Endometrium (tissue), 2 donors: ENCODE results near the gene TMEM14C.

ENCODE experiments used
- FAIRE-seq: peaks from 2 replicates; lab custom pipeline; 2012; peaks lifted over from hg19 to GRCh38; lab: Jason Lieb, UNC
- donor health status: control.
- donor health status: control.

TMEM14C gene

GRCh38 chr6:10722820-10723566 is at the start of gene TMEM14C:
Gene TMEM14C (plus strand): TSS chr6:10723070. CDS start chr6:10724614, 1,544 bp downstream.
- peak; percentile 45 for FAIRE-seq

GRCh38 chr6:10676403-10676802 is 46.5 kb upstream of the TMEM14C start:
- no peak for FAIRE-seq

DNA sequence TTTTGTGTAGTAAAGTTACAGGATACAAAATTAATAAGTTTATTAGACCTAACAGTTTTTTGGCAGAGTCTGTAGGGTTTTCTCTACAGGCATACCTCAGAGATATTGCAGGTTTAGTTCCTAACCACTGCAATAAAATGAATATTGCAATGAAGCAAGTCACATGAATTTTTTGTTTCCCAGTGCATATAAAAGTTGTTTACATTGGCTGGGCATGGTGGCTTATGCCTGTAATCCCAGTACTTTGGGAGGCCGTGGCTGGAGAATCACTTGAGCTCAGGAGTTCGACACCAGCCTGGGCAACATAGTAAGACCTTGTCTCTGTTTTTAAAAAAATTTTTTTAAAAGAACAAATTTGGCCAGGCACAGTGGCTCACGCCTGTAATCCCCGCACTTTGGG is 44.4 kb upstream of the TMEM14C start:
- no peak for FAIRE-seq

DNA sequence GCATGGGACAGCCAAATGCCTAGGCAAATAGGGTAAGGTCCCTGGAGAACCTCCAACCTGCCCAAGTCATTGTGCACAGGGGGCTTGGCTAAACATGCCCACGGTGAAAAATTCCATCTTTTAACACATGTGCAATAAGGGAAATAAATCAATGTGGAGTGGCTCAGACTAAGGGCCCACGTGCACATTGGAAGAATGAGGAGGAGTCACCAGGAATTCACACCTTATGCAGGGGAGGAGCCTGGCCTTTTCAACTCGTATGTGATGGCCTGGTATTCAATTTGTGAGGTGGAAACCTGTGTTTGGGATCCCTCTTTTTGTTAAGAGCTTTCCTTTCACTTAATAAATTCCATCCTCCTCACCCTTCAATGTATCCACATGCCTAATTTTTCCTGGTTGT is 41.1 kb upstream of the TMEM14C start:
- FAIRE-seq: no peak

DNA sequence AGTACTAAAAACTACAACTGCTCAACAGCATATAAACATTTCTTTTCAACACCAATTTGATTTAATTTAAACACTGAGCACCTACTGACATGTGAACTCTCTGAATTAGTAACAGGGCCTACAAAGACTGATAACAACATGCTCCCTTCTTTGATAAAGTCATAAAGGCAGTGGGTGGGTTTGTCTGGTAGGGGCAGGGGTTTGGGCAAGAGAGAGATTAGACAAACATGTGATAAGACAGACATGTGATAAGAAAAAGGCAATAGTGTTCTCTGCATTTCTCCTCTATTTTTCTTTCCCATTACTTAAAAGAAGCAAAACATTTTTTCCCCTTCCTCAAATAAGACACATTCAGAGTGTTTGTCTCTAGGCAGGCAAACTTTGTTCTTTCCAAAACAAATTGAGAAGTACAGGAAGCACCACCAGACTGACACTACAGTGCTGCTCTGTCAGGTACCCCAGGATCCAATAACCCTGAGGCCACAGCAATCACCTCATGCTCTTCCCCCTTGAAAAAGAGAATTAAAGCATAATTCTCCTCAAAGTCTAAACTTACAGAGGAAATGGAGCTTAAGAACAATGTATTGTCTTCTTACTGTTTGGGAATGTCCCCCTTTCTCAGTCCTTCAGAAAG is 40.4 kb upstream of the TMEM14C start:
- FAIRE-seq: no peak

DNA sequence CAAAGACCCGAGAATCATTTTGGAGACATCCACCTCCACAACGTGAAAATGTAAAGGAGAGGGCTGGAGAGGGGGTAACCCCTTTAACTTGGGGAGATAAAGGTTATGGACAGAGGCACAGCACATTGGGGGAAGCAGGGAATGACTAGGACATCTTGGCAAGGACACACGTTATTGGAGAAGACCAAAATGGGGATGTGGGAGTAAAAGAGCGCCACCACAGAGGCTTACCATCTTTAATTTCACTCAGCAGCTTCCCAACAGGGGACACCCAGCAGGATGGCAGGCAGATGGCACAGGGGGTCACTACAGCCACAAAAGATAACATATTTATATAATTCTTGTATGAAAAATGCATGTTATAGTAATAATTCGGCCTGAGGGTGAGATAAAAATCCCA is 38.3 kb upstream of the TMEM14C start:
- no peak for FAIRE-seq

DNA sequence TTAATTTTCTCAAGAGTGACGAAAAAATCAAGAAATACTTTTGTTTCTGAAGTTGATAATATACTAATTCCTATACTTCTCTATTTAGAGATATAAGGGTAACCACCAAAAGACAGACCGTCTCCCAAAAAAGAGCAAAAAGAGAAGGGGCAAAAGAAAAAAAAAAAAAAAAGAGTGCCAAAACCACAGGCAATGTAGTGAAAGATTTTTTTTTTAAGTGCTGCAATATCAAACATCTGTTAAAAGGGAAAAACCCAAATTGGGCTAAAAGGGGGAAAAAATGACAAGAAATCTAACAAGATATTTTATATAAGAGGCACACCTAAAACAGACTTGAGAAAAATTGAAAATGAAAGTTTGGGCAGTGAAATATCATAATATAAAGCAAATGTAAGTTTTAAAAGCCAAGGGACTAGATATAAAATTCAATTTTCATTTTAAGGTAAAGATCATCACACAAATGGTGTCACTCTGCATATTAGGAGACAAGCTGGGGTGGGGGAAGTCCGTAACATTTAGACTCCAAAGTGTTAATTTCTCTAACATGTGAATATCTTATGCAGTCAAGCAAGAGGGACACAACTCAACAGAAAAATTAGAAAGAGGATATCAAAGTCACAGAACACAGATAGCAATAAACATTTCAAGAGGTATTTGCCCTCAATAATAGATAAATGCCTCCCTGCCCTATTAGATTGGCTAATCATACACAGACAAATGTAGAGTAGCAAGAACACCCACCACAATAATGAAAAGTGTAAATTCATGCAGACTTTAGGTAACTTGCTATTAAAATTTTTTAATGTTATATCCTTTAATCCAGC is 37.6 kb upstream of the TMEM14C start:
- FAIRE-seq: no peak

DNA sequence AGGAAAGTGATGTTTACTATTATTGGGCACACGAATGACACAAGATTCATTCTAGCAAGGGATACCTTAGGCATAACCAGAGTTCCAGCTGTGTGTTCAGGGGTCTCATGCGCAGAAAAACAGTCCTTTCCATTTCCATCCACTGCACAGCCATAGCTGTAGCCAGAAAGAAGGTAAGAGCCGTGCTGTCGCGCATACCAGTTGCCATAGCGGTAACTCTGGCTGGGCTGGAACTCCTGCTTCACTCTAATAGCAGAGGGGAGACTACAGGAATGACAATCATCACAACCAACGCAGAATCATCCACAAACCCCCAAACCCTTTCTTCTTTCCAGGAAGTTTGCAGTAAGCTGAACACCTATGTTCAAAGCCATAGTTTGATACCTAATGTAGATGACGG is 36.0 kb upstream of the TMEM14C start:
- no peak for FAIRE-seq

GRCh38 chr6:10687582-10687981 is 35.3 kb upstream of the TMEM14C start:
- no peak for FAIRE-seq

GRCh38 chr6:10690651-10691445 is 32.0 kb upstream of the TMEM14C start:
- FAIRE-seq: no peak

GRCh38 chr6:10692965-10693538 is 29.8 kb upstream of the TMEM14C start:
- FAIRE-seq: no peak

- FAIRE-seq: no peak
Measured at GRCh38 chr6:10694302-10695085, 28.4 kb upstream of the TMEM14C start, which contains the start of the genes C6orf52 and PAK1IP1. Gene C6orf52 (minus strand): TSS chr6:10694616. CDS start chr6:10687550, 7,066 bp downstream. Gene PAK1IP1 (plus strand): TSS chr6:10694972. CDS start chr6:10694986, 14 bp downstream.

DNA sequence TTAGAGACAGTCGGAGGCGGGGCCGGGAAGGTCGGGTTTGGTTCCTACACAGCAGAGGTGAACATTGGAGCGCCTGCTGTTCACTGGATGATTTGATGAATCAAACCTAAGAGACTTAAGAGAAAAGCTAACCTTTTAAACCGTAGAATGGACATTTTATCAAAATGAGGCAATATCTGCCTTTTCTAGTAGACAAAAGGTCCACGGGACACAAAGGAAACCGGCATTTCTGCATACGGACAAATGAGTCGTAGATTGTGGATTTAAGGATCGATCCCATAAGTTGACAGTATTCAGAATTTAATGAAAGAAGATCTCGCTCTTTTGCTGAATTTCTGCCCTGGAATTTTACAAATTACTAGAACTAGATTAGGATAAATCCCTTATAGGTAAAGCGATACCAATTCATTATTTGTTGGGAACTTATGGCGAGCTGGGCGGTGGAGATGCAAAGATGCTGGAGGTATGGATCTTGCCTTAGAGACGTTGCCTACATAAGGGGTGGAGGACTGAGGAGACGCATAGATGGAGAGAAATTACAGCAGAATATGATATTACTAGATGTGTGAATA is 27.7 kb upstream of the TMEM14C start:
- no peak for FAIRE-seq

DNA sequence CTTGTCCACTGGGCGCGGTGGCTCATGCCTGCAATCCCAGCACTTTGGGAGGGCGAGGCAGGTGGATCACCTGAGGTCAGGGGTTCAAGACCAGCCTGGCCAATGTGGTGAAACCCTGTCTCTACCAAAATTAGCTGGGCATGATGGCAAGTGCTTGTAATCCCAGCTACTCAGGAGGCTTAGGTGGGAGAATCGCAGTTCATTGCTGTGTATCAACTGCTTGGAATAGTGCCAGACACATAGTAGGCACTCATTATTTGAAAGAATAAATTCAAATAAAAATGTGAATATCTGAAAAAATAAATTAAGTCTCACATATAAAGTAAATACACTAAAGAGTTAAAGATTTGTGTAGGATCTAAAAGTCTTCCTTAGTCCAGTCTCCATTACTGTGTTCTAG is 26.2 kb upstream of the TMEM14C start:
- FAIRE-seq: no peak

DNA sequence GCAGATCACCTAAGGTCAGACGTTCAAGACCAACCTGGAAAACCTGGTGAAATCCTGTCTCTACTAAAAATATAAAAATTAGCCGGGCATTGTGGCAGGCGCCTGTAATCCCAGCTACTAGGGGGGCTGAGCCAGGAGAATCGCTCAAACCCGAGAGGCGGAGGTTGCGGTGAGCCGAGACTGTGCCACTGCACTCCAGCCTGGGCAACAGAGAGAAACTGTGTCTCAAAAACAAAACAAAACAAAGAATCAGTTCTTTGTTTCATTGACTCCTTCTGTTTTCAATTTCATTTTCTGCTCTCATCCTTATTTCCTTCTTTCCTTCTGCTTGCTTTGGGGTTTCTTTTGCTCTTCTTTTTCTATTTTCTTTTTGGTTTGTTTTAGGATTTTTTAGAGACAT is 8.9 kb upstream of the TMEM14C start:
- no peak for FAIRE-seq

- no peak for FAIRE-seq
Measured at GRCh38 chr6:10719296-10719963, 3.4 kb upstream of the TMEM14C start.

DNA sequence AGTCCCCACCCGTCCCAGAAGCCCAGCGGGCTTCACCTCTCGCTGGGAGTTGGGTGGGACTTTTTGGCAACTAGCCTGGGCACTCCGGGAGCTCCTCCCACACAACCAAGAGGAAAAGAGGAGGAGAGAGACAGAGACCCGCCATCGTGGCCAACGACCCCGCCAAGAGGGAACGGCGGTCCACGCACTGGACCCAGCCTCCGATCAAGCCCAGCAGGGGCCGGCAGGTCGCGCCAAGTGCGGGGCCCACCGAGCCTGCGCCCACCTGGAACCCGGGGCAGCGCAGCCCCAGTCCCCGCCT is 3.0 kb upstream of the TMEM14C start:
- FAIRE-seq: no peak

DNA sequence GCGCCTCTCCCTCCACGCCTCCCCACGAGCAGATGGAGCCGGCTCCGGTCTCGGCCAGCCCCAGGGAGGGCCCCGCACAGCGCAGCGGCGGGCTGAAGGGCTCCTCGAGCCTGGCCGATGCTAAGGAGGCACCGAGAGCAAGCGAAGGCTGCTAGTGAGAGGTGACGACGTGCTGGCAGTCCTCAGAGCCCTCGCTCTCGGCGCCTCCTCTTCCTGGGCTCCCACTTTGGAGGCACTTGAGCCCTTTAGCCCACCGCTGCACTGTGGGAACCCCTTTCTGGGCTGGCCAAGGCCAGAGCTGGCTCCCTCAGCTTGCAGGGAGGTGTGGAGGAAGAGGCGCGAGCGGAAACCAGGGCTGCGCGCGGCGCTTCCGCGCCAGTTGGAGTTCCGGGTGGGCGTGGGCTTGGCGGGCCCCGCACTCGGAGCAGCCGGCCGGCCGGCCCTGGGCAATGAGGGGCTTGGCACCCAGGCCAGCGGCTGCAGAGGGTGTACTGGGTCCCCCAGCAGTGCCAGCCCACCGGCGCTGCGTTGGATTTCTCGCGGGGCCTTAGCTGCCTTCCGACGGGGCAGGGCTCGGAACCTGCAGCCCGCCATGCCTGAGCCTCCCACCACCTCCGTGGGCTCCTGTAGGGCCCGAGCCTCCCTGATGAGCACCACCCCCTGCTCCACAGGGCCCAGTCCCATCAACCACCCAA is 2.5 kb upstream of the TMEM14C start:
- no peak for FAIRE-seq
